ENCODE data around the gene PRG2.
"Not testable (repeated sequence)": the region's sequence is repeated elsewhere in the genome, so short reads cannot be mapped to it uniquely, and the experiment has no call there.

The PRG2 gene

DNA sequence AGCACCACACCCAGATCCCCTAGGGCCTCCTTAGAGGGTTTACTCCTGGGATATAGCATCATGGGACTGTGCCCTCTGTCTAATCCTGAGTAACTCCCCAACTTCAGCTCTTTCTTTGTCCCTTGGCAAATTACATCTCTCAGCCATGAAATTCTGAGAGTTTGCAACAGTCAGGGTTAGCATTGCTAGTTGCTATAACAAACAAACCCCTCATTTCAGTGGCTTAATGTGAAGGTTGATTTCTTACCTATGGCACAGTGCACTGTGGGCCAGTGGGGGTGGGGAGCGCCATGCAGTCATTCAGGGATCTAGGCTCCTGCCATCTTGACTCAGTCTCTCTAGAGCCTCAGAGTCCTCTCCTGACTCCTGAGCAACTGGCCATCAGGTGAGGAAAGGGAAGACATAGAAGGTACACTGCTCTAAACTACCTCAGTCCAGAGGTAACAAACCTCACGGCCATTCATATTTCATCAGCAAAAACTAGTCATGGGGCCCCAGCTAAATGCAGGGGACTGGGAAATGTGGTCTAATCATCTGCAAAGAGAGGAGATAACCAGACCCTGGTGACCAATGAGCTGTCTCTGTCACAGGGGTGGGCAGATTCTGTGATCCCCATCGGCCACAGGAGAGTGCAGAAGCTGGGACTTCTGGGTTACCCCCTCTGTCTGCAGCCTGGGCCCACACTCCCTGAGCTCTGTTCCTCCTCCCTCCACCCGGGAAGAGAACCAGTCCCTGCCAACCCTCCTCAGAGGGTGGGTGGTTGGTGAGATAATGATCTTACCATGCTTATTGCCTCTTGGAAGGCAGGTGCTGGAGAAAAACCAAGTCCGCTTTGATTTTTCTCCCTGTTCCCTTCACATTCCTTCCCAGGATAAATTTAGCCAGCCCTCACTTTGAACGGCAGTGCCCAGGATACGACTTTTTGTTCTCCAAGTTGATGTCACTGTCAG lies 27.0 kb downstream of the PRG2 start:
- DNase-seq, result no peak

DNA sequence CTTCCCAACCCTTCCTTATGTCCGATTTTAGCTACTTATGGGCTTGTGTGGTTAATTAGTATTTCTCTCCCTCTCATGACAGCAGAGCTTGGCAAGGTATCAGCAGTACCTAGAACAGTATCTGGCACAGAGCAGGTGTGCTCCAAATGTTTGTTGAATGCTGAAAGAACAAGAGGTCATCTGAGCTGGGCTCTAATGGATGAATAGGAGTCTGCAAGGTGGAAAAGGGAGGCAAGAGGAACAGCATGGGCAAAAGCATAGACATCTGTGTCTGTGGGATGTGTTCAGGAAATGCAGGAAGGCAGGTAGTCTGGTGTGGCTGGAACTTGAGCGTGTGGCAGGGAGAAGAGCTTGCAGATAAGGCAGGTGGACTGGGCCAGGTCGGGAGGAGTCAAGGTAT lies 28.5 kb downstream of the PRG2 start:
- DNase-seq, result no peak

GRCh38 chr11:57361420-57361819 lies 29.0 kb downstream of the PRG2 start:
- DNase-seq, result not testable (repeated sequence)

GRCh38 chr11:57360991-57361390 lies 29.5 kb downstream of the PRG2 start:
- no peak for DNase-seq

- no peak for DNase-seq
These were observed 30.4 kb downstream of the PRG2 start for GRCh38 chr11:57359896-57360690.

- no peak for DNase-seq
These were observed 31.1 kb downstream of the PRG2 start for GRCh38 chr11:57359396-57359795.

DNA sequence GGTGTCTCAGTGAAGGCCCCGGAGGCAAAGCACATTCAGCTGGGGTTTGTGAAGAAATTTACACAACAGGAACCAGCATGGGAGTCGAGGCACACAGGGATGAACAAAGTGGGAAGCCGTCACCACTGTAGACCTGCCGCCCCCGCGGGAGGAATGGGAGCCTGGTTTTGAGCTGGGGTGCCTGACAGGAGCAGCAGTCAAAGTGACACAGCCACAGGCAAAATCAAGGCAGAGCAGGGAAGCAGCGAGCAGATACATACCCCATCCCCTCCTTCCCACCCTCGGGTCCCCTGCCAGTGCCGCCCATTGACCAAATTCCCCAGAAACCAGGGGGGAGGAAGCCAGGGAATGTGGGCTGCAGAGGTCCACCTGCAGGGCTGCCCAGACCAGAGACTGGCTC lies 31.5 kb downstream of the PRG2 start:
- no peak for DNase-seq

- no peak for DNase-seq
These were observed 31.9 kb downstream of the PRG2 start for GRCh38 chr11:57358543-57358961.

DNA sequence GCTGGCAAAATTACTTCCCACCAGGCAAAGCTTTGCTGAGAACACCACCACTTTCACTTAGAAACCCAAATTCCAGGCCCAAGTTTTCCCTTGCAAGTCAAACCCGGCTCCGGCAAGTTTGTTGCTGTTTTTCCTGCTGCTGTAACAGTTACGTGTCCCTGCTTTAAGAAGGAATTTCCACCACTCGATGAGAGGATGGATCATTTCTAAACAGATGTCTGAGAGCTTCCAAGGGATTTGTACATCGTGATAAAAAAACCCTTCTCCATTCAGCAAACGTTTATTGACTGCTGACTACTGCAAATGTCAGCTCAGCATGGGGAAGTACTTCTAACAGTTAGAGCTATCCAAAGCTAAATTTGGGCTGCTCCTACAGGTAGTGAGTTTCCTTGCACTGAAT lies 32.6 kb downstream of the PRG2 start:
- no peak for DNase-seq

DNA sequence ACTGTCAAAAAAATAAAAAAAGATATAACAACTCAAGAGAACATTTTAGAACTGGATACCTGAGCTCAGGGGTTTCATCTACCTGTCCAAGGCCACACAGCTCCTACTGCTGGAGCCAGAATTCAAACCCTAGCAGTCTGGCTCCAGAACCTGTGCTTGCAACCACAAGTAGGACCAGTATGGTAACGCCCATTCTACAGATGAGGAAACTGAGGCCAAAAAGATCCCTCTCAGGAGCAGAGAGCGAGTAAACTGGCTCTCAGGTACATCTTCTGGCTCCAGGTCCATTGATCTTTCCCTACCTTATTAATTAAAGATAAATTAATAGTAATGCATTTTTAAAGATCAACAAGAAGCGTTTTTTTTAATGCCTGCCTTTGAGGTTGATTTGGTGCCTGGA lies 33.1 kb downstream of the PRG2 start:
- DNase-seq, result no peak

DNA sequence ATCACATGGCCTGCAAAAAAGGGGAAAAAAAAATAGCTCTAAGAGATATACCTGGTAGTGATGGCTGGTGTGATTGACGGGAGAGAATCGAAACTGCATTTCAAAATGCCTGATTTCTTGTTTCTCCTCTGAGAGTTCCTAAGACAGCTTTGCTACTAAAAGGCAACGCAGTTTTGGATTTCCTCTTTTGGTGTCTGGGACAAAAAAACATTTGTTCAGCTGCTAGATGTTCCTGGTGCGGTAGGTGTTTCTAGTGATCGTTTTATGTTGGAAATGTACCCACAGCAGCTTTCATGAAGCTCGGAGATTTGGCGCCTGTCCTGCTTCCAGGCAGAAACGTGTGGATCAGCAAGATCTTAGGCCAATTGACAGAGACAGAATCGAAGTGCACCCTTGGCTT lies 34.2 kb downstream of the PRG2 start:
- no peak for DNase-seq

DNA sequence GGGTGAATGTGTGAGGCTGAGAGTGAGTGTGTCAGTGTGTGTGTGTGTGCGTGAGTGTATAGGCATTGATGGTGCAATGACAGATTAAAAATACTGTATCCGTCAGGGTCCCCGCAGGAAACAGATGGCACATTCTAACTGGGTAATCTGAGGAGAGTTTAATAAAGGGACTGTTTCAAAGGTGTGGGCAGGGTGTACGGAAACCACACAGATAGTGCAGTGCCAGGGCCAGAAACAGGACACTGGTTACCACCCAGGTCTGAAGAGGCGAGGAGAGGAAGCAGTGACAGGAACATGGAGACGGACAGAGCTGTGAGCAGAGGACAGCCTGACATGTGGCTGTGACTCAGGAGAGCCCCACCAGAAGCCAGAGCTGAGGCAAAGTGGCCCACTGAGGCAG lies 35.8 kb downstream of the PRG2 start:
- no peak for DNase-seq

GRCh38 chr11:57353852-57354251 lies 36.6 kb downstream of the PRG2 start:
- DNase-seq, result no peak

GRCh38 chr11:57353446-57353845 lies 37.0 kb downstream of the PRG2 start:
- DNase-seq, result no peak

DNA sequence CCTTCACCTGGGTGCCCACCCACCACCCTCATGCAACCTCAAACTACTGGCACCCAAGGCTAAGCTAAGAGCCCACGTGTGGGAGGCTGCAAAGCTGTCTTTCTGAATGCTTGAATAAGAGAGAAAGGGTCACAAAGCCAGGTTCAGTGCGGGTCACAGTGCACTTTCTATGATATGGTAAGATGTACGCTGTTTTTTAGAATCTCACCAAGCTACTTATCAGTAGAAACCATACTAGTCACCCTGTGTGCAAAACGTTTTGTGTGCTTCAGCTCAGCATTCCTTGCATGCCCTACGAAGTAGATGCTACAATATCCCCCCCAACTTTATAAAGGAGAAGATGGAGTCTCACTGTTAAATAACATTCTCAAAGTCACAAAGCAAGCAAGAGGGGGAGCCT lies 37.4 kb downstream of the PRG2 start:
- no peak for DNase-seq

DNA sequence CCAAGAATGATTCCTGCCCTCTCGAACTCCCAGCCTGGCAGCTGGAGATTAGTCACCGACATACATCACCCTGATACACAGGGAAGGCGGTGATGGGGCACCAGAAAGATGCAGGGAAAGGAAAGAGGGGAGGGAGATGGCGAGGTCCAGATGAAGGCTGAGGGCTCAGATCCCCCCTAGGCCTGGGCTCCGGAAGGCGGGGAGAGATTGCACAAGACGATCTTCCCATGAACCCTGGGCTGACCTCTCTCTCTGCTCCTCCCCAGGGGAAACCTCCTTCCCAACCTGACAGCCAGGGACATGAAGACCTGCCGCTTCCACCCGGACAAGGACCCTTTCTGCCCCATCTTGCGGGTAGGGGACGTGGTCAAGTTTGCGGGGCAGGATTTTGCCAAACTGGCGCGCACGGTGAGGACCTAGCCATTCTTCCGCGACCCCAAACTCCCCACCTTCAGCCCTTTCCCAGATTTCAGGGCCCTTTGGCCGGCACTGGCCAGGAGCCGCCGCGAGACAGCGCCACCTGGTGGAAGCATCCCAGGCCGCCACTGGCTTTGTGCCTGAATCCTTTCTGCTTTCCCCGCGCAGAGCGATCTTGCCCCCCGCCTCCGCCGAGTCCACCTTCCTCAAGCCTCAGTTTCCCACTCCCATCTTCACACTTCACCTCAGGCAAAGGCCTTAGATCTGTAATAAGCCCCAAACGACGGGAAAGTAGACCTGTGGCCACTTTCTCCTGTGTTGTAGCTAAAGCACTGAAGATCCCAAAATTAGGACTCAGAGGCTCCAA lies 40.8 kb downstream of the PRG2 start:
- peak; percentile 27 for DNase-seq

DNA sequence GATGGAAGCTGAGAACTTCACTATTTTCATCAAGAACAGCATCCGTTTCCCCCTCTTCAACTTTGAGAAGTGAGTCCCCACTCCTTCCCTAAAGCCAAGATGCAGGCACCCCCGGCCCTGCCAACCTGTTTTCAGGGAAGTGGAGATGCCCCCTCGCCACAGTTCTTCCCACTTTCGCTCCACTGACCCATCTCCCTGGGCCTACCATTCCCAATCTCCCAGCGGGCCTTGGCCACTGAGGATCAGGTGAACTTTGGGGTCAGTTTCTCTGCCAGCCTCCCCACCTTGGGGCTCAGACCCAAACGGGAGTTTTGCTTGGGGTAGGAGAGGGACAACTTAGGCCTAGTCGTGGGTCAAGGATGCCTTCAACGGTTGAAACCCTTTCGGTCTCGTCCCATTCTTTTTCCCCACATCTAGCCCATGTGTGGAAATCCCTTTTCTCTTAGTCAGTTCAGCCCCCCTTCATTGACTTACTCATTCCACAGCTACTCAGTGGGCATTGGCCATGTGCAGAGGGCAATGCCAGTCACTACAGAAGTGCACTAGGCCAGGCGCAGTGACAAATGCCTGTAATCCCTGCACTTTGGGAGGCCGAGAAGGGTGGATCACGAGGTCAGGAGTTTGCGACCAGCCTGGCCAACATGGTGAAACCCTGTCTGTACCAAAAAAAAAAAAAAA lies 41.7 kb downstream of the PRG2 start:
- no peak for DNase-seq

- no peak for DNase-seq
These were observed 42.4 kb downstream of the PRG2 start for GRCh38 chr11:57348052-57348451.

DNA sequence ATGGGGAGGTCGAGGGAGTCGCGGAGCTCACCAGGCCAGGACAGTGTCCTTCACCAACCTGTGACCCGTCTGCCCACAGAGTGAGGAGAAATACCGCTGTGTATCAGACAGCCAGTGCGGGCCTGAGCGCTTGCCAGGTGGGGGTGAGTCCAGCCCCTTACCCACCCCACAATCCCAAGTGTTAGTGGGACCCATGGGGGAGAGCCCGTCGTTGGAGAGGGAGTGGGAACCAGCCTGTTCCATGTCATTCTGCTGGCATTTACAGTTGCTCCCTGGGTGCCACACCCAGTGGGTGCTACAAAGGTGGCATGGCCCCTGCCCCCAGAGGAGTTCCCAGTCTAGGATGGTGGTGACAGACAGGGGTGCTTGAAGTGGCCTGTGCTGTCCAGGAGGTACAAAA lies 43.1 kb downstream of the PRG2 start:
- no peak for DNase-seq

DNA sequence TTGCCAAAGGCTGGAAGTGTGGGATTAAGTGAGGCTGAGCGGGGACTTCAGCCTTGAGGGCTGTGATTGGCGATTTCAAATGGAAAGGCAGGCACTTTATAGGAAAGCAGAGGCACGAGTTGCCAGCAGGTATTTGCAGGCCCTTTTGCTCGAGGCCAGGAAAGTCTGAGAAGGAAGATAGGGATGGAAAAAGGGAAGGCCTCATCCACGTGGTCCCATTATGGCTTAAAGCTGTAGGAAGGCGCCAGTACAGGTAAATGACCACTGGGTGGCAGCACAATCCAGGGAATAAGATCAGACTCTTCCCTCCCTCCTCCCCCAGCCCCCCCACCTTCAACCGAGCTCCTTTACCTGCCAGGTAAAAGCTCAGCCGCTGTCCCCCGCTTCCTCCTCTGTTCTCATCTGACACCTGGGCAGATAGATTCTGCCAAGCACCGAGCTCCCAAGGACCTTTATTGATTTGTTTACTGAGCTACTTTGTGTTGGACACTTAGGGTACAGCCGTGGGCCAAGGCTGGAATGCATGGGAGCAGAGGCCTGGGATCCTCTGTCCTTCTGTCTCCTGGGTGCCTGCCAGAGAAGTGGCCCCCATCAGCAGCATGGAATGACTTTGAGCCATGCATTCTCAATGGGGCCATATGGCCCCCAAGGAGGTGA lies 44.8 kb downstream of the PRG2 start:
- peak; percentile 81 for DNase-seq

GRCh38 chr11:57344826-57345225 lies 45.6 kb downstream of the PRG2 start:
- no peak for DNase-seq

- peak; percentile 22 for DNase-seq
These were observed 46.6 kb downstream of the PRG2 start for GRCh38 chr11:57343825-57344224.

All from NCI-H345 (cell line).